IPS DF 4.7 (cell line): ENCODE measurements around the gene FAM53B.

Experiments
- DNase-seq: peaks from one replicate; pipeline ENCODE4 v3.0.0-alpha.2; 2013; ENCODE audit warnings: low spot score; ENCODE audit errors: extremely low read depth

Gene FAM53B

GRCh38 chr10:124632064-124632531 is 112.1 kb downstream of the FAM53B start:
- DNase-seq = no peak

- DNase-seq = no peak
Measured at GRCh38 chr10:124630551-124630950, 113.6 kb downstream of the FAM53B start.

GRCh38 chr10:124629842-124630241 is 114.3 kb downstream of the FAM53B start:
- no peak for DNase-seq

GRCh38 chr10:124629415-124629814 is 114.8 kb downstream of the FAM53B start:
- no peak for DNase-seq

GRCh38 chr10:124628676-124629021 is 115.5 kb downstream of the FAM53B start:
- no peak for DNase-seq

GRCh38 chr10:124627866-124628675 is 116.1 kb downstream of the FAM53B start:
- no peak for DNase-seq

GRCh38 chr10:124626759-124627380 is 117.3 kb downstream of the FAM53B start:
- no peak for DNase-seq

- no peak for DNase-seq
Measured at GRCh38 chr10:124625831-124626238, 118.3 kb downstream of the FAM53B start.

- no peak for DNase-seq
Measured at GRCh38 chr10:124624895-124625294, 119.3 kb downstream of the FAM53B start.

- DNase-seq = no peak
Measured at GRCh38 chr10:124624466-124624865, 119.7 kb downstream of the FAM53B start.

GRCh38 chr10:124624006-124624405 is 120.2 kb downstream of the FAM53B start:
- no peak for DNase-seq

GRCh38 chr10:124622866-124623536 is 121.2 kb downstream of the FAM53B start:
- no peak for DNase-seq

- DNase-seq = no peak
Measured at GRCh38 chr10:124622158-124622557, 122.0 kb downstream of the FAM53B start.

- no peak for DNase-seq
Measured at GRCh38 chr10:124621637-124622036, 122.5 kb downstream of the FAM53B start.

GRCh38 chr10:124619802-124620490 is 124.2 kb downstream of the FAM53B start:
- no peak for DNase-seq

GRCh38 chr10:124619195-124619594 is 125.0 kb downstream of the FAM53B start:
- DNase-seq = no peak

GRCh38 chr10:124618470-124619073 is 125.6 kb downstream of the FAM53B start:
- DNase-seq = no peak

GRCh38 chr10:124616836-124617130 is 127.4 kb downstream of the FAM53B start:
- no peak for DNase-seq

GRCh38 chr10:124616040-124616835 is 127.9 kb downstream of the FAM53B start:
- DNase-seq = no peak

- no peak for DNase-seq
Measured at GRCh38 chr10:124615259-124615658, 128.9 kb downstream of the FAM53B start.
